ENCODE measurements around the gene GBP7. TPM values are rescaled to one million over a fixed set of nuclear protein-coding genes. Genes with fewer than 3 reads are reported as not detected.

GBP7 gene
- total and polyA plus RNA-seq, 4 donors, result 0.89 to 27.8 (median 16.8) TPM

- Histone ChIP-seq H3K4me1 (ENCODE audit: control insufficient read depth in 4 of 4, insufficient read depth in 4 of 4, low read length in 3 of 4) (peaks cover 2 to 47% (median 26%) of the 10 kb centered on the region in 4 donors), H3K27me3 (ENCODE audit: control insufficient read depth in 4 of 4, insufficient read depth in 4 of 4, low read length in 3 of 4) (no peaks in the 10 kb centered on the region), H3K4me3 (ENCODE audit: low read depth in 1 of 3, low read length in 3 of 3) (no peak overlapping the region), H3K36me3 (ENCODE audit: control insufficient read depth in 4 of 4, insufficient read depth in 3 of 4, low read depth in 1 of 4, low read length in 3 of 4) (peaks cover 0 to 11% (median 2%) of the 10 kb centered on the region in 4 donors), H3K9me3 (ENCODE audit: control insufficient read depth in 4 of 4, low read length in 3 of 4) (no peaks in the 10 kb centered on the region), H3K9ac (ENCODE audit: low read depth in 1 of 2, low read length in 2 of 2) (no peak overlapping the region), H3K27ac (ENCODE audit: low read depth in 1 of 2, low read length in 2 of 2) (peak overlapping the region in 1 of 2 donors; percentile 40)
- DNase-seq (ENCODE audit: low spot score), result no peak
- TF ChIP-seq FOXA1 (IDR thresholded peaks at IDR 0.05), result no peak
- TF ChIP-seq HNF4A (conservative IDR thresholded peaks at IDR 0.05), result no peak
- TF ChIP-seq ATF3 (IDR thresholded peaks at IDR 0.05), result no peak
- no peak for TF ChIP-seq YY1 (IDR thresholded peaks at IDR 0.05)
- no peak for TF ChIP-seq RAD21 (IDR thresholded peaks at IDR 0.05)
- no peak for TF ChIP-seq CTCF (IDR thresholded peaks at IDR 0.05; ENCODE audit: low read depth, low read length, missing input control)
- TF ChIP-seq ZBTB33 (IDR thresholded peaks at IDR 0.05), result no peak
- no peak for TF ChIP-seq GABPA (IDR thresholded peaks at IDR 0.05 in 1 of 2, conservative IDR thresholded peaks at IDR 0.05 in 1 of 2)
- no peak for TF ChIP-seq SP1 (IDR thresholded peaks at IDR 0.05)
- no peak for TF ChIP-seq EGR1 (IDR thresholded peaks at IDR 0.05; ENCODE audit: low read depth in 2 of 2)
- TF ChIP-seq RXRA (IDR thresholded peaks at IDR 0.05), result no peak
- TF ChIP-seq FOXA2 (IDR thresholded peaks at IDR 0.05), result no peak
- TF ChIP-seq REST (IDR thresholded peaks at IDR 0.05), result no peak
Observed at GRCh38 chr1:89171067-89171438, 4.8 kb downstream of the GBP7 start.

- no peak overlapping the region for H3K4me3 ChIP-seq (ENCODE audit: low read depth in 1 of 3, low read length in 3 of 3)
- DNase-seq (ENCODE audit: low spot score), result no peak
- H3K36me3 ChIP-seq (ENCODE audit: control insufficient read depth in 4 of 4, insufficient read depth in 3 of 4, low read depth in 1 of 4, low read length in 3 of 4), result peaks cover 0 to 11% (median 3%) of the 10 kb centered on the region in 4 donors
- WGBS, result 84% methylated on average over 4 of the region's 4 CpGs
- H3K9ac ChIP-seq (ENCODE audit: low read depth in 1 of 2, low read length in 2 of 2), result no peak overlapping the region
- peak overlapping the region in 1 of 2 donors; percentile 40 for H3K27ac ChIP-seq (ENCODE audit: low read depth in 1 of 2, low read length in 2 of 2)
- H3K27me3 ChIP-seq (ENCODE audit: control insufficient read depth in 4 of 4, insufficient read depth in 4 of 4, low read length in 3 of 4), result no peaks in the 10 kb centered on the region
- peaks cover 2 to 46% (median 26%) of the 10 kb centered on the region in 4 donors for H3K4me1 ChIP-seq (ENCODE audit: control insufficient read depth in 4 of 4, insufficient read depth in 4 of 4, low read length in 3 of 4)
- H3K9me3 ChIP-seq (ENCODE audit: control insufficient read depth in 4 of 4, low read length in 3 of 4), result no peaks in the 10 kb centered on the region
- TF ChIP-seq EGR1 (IDR thresholded peaks at IDR 0.05; ENCODE audit: low read depth in 2 of 2) (no peak), YY1 (IDR thresholded peaks at IDR 0.05) (peak; percentile 25)
Observed at GRCh38 chr1:89170170-89171066, 5.4 kb downstream of the GBP7 start.

Measured in liver (tissue), 9 donors.